Suprapubic skin (tissue), 4 donors: ENCODE results near the gene STXBP5. TPM values are rescaled to one million over a fixed set of nuclear protein-coding genes. Genes with fewer than 3 reads are reported as not detected.

Experiments used
- DNase-seq, 2 donors: peaks; one replicate each; pipeline ENCODE4 v3.0.0-alpha.2; 2019; ENCODE audit warnings: low spot score in 2 of 2
- H3K27ac ChIP-seq: fragments of 200-600 bp; sonication (generic); one replicate; pipeline ENCODE4 v1.5.1; 2019
- H3K27me3 ChIP-seq: fragments of 200-600 bp; sonication (generic); one replicate; pipeline ENCODE4 v1.5.1; 2019
- H3K36me3 ChIP-seq: fragments of 200-600 bp; sonication (generic); one replicate; pipeline ENCODE4 v1.5.1; 2019
- H3K4me1 ChIP-seq: fragments of 200-600 bp; sonication (generic); one replicate; pipeline ENCODE4 v1.5.1; 2019
- H3K4me3 ChIP-seq: fragments of 200-600 bp; sonication (generic); one replicate; pipeline ENCODE4 v1.5.1; 2019; ENCODE audit warnings: mild to moderate bottlenecking
- H3K9me3 ChIP-seq: fragments of 200-600 bp; sonication (generic); one replicate; pipeline ENCODE4 v1.5.1; 2019
- EP300 ChIP-seq: sonication (generic); formaldehyde crosslinking; IDR thresholded peaks from one replicate; pipeline ENCODE4 v1.6.1; 2017; ENCODE audit warnings: antibody characterized with exemption
- POLR2A ChIP-seq, 2 donors: fragments of 450-650 bp; IDR thresholded peaks; one replicate each; pipeline ENCODE4 v1.6.1; 2017; ENCODE audit warnings: antibody characterized with exemption in 2 of 2, mild to moderate bottlenecking in 2 of 2, moderate library complexity in 2 of 2
- POLR2AphosphoS5 ChIP-seq, 3 donors: sonication (generic); formaldehyde crosslinking; IDR thresholded peaks; one replicate each; pipeline ENCODE4 v1.6.1; 2017; ENCODE audit warnings: antibody characterized with exemption in 3 of 3
- WGBS: methylation state at CpG from one replicate; pipeline ENCODE4 v1.1.5; 2018; 5-methylcytosine and 5-hydroxymethylcytosine counted together
- total RNA-seq, 4 donors: library from RNA; depleted of rRNA; stranded (reverse); fragments of >200 nt; gene quantifications; one replicate each; pipeline ENCODE4 v1.1.0, GENCODE V29; 2016
- TF ChIP-seq, protein P1 (sequence below), 2 donors: fragments of 200-600 bp in 1 of 2; fragments of 450-650 bp in 1 of 2; sonication (generic) in 1 of 2; IDR thresholded peaks; one replicate each; pipeline ENCODE4 v1.5.1; 2016 to 2019; ENCODE audit warnings: antibody characterized with exemption in 2 of 2, mild to moderate bottlenecking in 1 of 2, moderate library complexity in 1 of 2

Gene STXBP5
- total RNA-seq, 4 donors from 2014 or later = 55.0 to 65.5 (median 60.3) TPM

DNA sequence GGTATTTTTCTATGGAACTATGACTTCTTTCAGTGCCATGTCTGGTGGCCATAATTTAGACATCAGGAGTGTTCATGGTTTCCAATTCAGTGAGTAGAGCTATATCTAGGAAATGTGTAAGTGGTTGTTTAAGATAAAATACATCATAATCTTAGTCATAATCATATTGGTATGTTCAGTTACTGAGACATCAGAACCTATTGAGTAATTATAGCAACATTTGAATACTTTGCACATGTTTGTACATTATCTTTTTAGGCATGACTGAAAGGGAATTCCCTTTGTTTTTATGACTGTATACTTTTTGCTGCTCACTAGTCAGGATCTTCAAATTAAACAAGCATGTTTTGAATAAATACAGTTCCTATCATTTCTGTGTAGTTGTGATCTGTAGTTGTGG is 64.0 kb downstream of the STXBP5 start:
- Histone ChIP-seq H3K36me3 (peaks cover 24% of the 10 kb centered on the region), H3K4me3 (no peak overlapping the region), H3K9me3 (no peaks in the 10 kb centered on the region), H3K27ac (no peak overlapping the region), H3K4me1 (no peaks in the 10 kb centered on the region), H3K27me3 (no peaks in the 10 kb centered on the region)
- TF ChIP-seq, protein P1, sequence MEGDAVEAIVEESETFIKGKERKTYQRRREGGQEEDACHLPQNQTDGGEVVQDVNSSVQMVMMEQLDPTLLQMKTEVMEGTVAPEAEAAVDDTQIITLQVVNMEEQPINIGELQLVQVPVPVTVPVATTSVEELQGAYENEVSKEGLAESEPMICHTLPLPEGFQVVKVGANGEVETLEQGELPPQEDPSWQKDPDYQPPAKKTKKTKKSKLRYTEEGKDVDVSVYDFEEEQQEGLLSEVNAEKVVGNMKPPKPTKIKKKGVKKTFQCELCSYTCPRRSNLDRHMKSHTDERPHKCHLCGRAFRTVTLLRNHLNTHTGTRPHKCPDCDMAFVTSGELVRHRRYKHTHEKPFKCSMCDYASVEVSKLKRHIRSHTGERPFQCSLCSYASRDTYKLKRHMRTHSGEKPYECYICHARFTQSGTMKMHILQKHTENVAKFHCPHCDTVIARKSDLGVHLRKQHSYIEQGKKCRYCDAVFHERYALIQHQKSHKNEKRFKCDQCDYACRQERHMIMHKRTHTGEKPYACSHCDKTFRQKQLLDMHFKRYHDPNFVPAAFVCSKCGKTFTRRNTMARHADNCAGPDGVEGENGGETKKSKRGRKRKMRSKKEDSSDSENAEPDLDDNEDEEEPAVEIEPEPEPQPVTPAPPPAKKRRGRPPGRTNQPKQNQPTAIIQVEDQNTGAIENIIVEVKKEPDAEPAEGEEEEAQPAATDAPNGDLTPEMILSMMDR (IDR thresholded peaks at IDR 0.05) = no peak
- TF ChIP-seq POLR2A (IDR thresholded peaks at IDR 0.05) (no peak), POLR2AphosphoS5 (IDR thresholded peaks at IDR 0.05) (no peak), EP300 (no peak)
- DNase-seq = no peak

- no peaks in the 10 kb centered on the region for H3K9me3 ChIP-seq
- no peaks in the 10 kb centered on the region for H3K4me1 ChIP-seq
- no peak for TF ChIP-seq POLR2A (IDR thresholded peaks at IDR 0.05)
- TF ChIP-seq POLR2AphosphoS5 (IDR thresholded peaks at IDR 0.05) = no peak
- TF ChIP-seq EP300 = no peak
- no peak overlapping the region for H3K4me3 ChIP-seq
- no peak for DNase-seq
- no peak overlapping the region for H3K27ac ChIP-seq
- H3K36me3 ChIP-seq = peaks cover 23% of the 10 kb centered on the region
- no peaks in the 10 kb centered on the region for H3K27me3 ChIP-seq
Measured at GRCh38 chr6:147274012-147274411, 69.8 kb downstream of the STXBP5 start.

DNA sequence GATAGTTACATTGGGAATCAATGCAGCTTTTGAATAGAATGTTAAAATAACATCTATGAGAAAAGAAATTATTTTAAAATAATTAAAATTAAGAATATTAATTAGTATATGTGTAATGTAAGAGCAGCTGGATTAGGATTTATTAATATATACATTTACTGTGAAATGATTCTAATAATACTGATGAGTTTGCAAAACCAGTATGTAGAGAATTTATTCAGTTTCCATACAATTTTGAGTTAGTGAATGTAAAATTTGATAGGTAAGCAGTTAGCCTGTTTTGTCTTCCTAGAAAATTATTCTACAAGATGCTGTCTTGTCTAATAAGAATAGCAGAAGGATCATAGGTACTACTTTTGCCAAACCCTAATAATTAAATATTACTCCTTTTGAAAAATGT is 70.6 kb downstream of the STXBP5 start:
- Histone ChIP-seq H3K9me3 (no peaks in the 10 kb centered on the region), H3K27me3 (no peaks in the 10 kb centered on the region), H3K4me3 (no peak overlapping the region), H3K36me3 (peaks cover 26% of the 10 kb centered on the region), H3K4me1 (no peaks in the 10 kb centered on the region), H3K27ac (no peak overlapping the region)
- TF ChIP-seq, protein P1 (IDR thresholded peaks at IDR 0.05) = no peak
- no peak for TF ChIP-seq POLR2A (IDR thresholded peaks at IDR 0.05)
- DNase-seq = no peak

DNA sequence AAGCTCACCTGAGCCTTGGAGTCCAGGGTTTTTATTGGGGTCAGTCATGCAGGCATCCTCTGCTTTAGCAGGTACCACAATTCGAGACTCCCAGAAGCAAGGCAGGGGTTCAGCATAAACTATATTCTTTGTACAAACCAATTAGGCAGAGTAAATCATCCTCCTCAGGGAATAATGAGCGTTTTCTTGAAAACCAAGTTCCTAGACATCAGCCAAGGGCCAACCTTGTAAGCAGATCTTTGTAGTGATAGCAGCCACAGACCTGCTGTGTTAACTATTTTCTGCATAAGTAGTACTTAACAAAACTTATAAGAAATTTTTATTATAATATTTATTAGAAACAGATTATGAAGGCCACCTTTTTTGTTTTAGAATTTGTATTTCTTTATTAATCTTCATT is 74.7 kb downstream of the STXBP5 start:
- 73% methylated on average over 2 of the region's 2 CpGs for WGBS
- Histone ChIP-seq H3K4me3 (no peak overlapping the region), H3K9me3 (no peaks in the 10 kb centered on the region), H3K36me3 (peaks cover 36% of the 10 kb centered on the region), H3K4me1 (peaks cover 3% of the 10 kb centered on the region), H3K27me3 (no peaks in the 10 kb centered on the region), H3K27ac (no peak overlapping the region)
- DNase-seq = no peak
- TF ChIP-seq, protein P1 (IDR thresholded peaks at IDR 0.05) = no peak
- TF ChIP-seq POLR2AphosphoS5 (IDR thresholded peaks at IDR 0.05) (no peak), EP300 (no peak), POLR2A (IDR thresholded peaks at IDR 0.05) (no peak)

GRCh38 chr6:147279427-147279826 is 75.2 kb downstream of the STXBP5 start:
- peaks cover 36% of the 10 kb centered on the region for H3K36me3 ChIP-seq
- no peak for DNase-seq
- WGBS = 86% methylated on average over 2 of the region's 2 CpGs
- H3K9me3 ChIP-seq = no peaks in the 10 kb centered on the region
- H3K27ac ChIP-seq = no peak overlapping the region
- H3K27me3 ChIP-seq = no peaks in the 10 kb centered on the region
- H3K4me1 ChIP-seq = peaks cover 3% of the 10 kb centered on the region
- TF ChIP-seq POLR2AphosphoS5 (IDR thresholded peaks at IDR 0.05) = no peak
- no peak for TF ChIP-seq POLR2A (IDR thresholded peaks at IDR 0.05)
- TF ChIP-seq EP300 = no peak
- TF ChIP-seq, protein P1 (IDR thresholded peaks at IDR 0.05) = no peak
- H3K4me3 ChIP-seq = no peak overlapping the region

DNA sequence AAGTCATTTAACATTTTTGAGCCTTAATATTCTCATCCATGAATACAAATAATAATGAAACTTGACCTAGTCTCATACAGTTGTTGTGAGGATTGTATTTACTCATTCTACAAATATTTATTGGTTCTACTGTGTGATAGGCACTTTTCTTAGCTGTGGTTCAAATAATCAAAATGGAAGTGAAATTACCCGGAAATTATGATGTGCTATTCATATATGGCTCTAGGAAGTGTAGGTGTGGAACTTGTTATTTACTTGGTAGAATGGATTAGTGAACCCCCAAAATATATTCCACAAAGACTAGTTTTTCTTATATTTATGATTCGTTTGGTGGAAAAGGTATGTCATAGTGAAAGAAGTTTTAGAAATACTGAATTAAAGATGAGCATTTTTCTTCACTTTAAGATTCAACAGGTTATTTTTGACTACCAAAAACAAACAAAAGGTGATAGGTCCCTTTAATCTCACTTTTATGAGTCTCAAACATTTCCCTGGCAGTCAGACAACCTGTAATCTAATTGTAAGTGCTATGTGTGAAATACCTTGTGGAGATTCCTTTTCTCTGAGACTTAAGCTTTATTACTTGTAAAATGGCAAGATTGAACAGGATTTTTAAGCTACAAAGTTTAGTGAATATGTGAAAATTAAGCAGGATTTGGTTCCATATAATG is 77.8 kb downstream of the STXBP5 start:
- Histone ChIP-seq H3K27me3 (no peaks in the 10 kb centered on the region), H3K9me3 (no peaks in the 10 kb centered on the region), H3K36me3 (peaks cover 33% of the 10 kb centered on the region), H3K4me3 (no peak overlapping the region), H3K4me1 (peaks cover 9% of the 10 kb centered on the region), H3K27ac (no peak overlapping the region)
- no peak for TF ChIP-seq POLR2AphosphoS5 (IDR thresholded peaks at IDR 0.05)
- no peak for TF ChIP-seq POLR2A (IDR thresholded peaks at IDR 0.05)
- TF ChIP-seq, protein P1 (IDR thresholded peaks at IDR 0.05) = no peak
- TF ChIP-seq EP300 = no peak
- WGBS = over 99% methylated on average over 2 of the region's 2 CpGs
- DNase-seq = no peak
